Heart left ventricle (tissue), 16 donors: ENCODE results near the gene HOXC11. TPM values are rescaled to one million over a fixed set of nuclear protein-coding genes. Genes with fewer than 3 reads are reported as not detected.

Experiments used
- ATAC-seq, 4 donors: fragments of 200-7000 bp; cut with Tn5 transposase; one replicate each; pipeline ENCODE4 v1.9.1; 2020 to 2022; ENCODE audit warnings: moderate library complexity in 4 of 4, mild to moderate bottlenecking in 3 of 4, moderate number of reproducible peaks in 1 of 4
- DNase-seq, 5 donors: peaks; one replicate each; pipeline ENCODE4 v3.0.0-alpha.2; 2020
- H3K27ac ChIP-seq, 12 donors: fragments of 200-600 bp; sonication (generic) in 4 of 12; one replicate each; pipeline versions ENCODE4 v1.5.0 to v1.8.0; 2016 to 2022; ENCODE audit warnings: mild to moderate bottlenecking in 2 of 12
- H3K27me3 ChIP-seq, 9 donors: fragments of 200-600 bp; sonication (generic) in 2 of 9; one replicate each; pipeline versions ENCODE4 v1.5.1 to v1.8.0; 2016 to 2022; ENCODE audit warnings: mild to moderate bottlenecking in 3 of 9
- H3K36me3 ChIP-seq, 9 donors: fragments of 200-600 bp; sonication (generic) in 2 of 9; one replicate each; pipeline versions ENCODE4 v1.5.0 to v1.8.0; 2018 to 2022; ENCODE audit warnings: mild to moderate bottlenecking in 2 of 9
- H3K4me1 ChIP-seq, 12 donors: fragments of 200-600 bp; sonication (generic) in 4 of 12; one replicate each; pipeline versions ENCODE4 v1.5.0 to v1.8.0; 2016 to 2022; ENCODE audit warnings: mild to moderate bottlenecking in 3 of 12
- H3K4me3 ChIP-seq, 12 donors: fragments of 200-600 bp; sonication (generic) in 4 of 12; one replicate each; pipeline versions ENCODE4 v1.5.0 to v1.8.0; 2017 to 2022; ENCODE audit warnings: mild to moderate bottlenecking in 9 of 12, moderate library complexity in 4 of 12
- H3K9me3 ChIP-seq, 12 donors: fragments of 200-600 bp; sonication (generic) in 4 of 12; one replicate each; pipeline versions ENCODE4 v1.5.0 to v1.8.0; 2016 to 2022; ENCODE audit warnings: mild to moderate bottlenecking in 1 of 12
- CTCF ChIP-seq, 12 donors: fragments of 200-600 bp; sonication (generic) in 4 of 12; IDR thresholded peaks; one replicate each; pipeline versions ENCODE4 v1.5.0 to v1.8.0; 2018 to 2022; ENCODE audit warnings: antibody characterized with exemption in 12 of 12, mild to moderate bottlenecking in 5 of 12
- POLR2A ChIP-seq, 2 donors: fragments of 450-650 bp; IDR thresholded peaks; one replicate each; pipeline ENCODE4 v1.6.1; 2017; ENCODE audit warnings: antibody characterized with exemption in 2 of 2, mild to moderate bottlenecking in 2 of 2, moderate library complexity in 2 of 2
- WGBS, 4 donors: extraction: QIAGEN DNeasy Blood & Tissue Kit in 2 of 4; methylation state at CpG; one replicate each; pipeline versions ENCODE4 v1.1.5 to v1.1.7; 2013 to 2018; 5-methylcytosine and 5-hydroxymethylcytosine counted together
- intact Hi-C, 10 donors: fragments of 100-400 bp; cut with DNase I; formaldehyde crosslinking; loops; one replicate each; pipeline versions ENCODE4 v1.11.1 to v1.14.2; 2022
- polyA plus RNA-seq, 2 donors: library from polyadenylated mRNA; stranded (reverse); fragments of 200-250 nt; gene quantifications; one replicate each; pipeline ENCODE4 v1.2.3, GENCODE V29; 2013
- total RNA-seq, 9 donors: library from RNA; depleted of rRNA in 2 of 9; stranded (reverse); fragments of >200 nt in 2 of 9; fragmentation: NEBNext Ultra II Directional in 3 of 9; extraction: Animal tissue kit (Norgen Biotek cat#: 25700) in 3 of 9; gene quantifications; one replicate each; pipeline versions ENCODE4 v1.1.0 to v1.2.4, GENCODE V29; 2016 to 2023
- donor health status: ischemic (EF 13 %, LVEDD 7.1; RV severe dilation, severe dysfunction).
- donor health status: healthy with polysubstance abuse.
- donor health status: DM: no; HTN: yes; CAD: no.
- donor health status: DM: no; HTN: no; CAD: no.
- donor health status: ischemic (EF 25% LVEDD 6.9; RV normal size, moderate dysfunction).
- donor health status: ischemic (EF 25% LVEDD 5.7; RV mildly dilated, moderate dysfunction).
- donor health status: healthy.
- donor health status: DM: yes; HTN: yes; CAD: no.
- donor health status: ischemic (EF 35%, LVEDD 5.7; RV mildly dilated, moderate dysfunction).
- donor health status: nonischemic (EF 11% LVEDD 7.7; RV severe dilation, severe dysfunction).
- donor health status: DM: yes; HTN: yes; CAD: no.
- donor health status: PGD.
- donor health status: ischemic (EF 29% LVEDD 5.4; RV normal size, mild dysfunction).
- donor health status: nonischemic (EF 23%, LVEDD 6.1; RV moderate dilation, normal function).

Gene HOXC11
- total and polyA plus RNA-seq, 11 donors = not detected

DNA sequence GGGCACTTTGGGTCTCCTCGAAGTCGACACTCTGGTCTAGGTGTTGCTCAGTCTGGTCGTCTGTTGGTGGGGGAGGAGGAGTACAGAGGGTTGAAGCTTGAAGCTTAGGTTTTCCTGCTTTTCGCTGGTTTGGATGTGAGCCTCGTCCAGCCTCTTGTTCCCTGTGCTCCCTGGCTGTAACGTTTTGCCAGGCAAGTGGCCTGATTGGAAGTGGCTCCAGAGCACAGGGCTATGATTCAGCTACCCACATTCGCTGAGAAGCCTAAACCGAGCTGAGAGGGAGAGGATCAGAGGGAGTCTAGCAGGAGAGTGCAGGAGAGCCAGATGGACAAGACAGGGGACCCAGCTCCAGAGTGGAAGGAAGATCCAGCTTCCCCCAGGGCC, 18.1 kb downstream of the HOXC11 start:
- intact Hi-C loops = no loop called here
- no peak for DNase-seq

DNA sequence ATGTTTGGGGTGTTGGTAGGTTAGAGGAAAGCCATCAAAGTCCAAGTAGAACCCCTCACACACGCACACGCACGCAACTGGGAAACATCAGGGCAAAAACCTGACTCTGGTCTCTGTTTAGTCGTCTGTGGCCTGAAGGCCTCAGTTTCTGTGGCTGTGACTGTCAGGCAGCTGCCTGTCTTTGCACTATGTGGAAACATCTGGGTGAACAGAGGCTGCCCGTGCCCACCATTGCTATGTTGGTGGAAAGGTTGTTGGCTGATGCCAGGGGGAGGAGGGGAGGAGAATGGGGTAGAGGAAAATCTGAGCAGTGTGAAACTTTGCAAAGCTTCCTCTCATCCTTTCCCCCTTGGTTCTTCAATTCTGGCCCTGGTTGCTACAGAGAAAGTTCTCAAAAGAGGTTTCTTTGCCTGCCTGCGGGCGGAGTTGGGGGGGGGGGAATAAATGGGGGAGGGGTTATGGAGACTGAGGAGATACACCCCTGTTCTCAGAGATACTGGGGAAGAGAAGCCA, 19.5 kb downstream of the HOXC11 start:
- Histone ChIP-seq H3K27ac (no peak overlapping the region), H3K4me3 (no peak overlapping the region), H3K4me1 (peaks cover 0 to 40% (median 22%) of the 10 kb centered on the region in 12 donors), H3K9me3 (no peaks in the 10 kb centered on the region), H3K36me3 (no peaks in the 10 kb centered on the region), H3K27me3 (peaks cover 80 to 100% (median 99%) of the 10 kb centered on the region in 9 donors)
- ATAC-seq = no peak
- TF ChIP-seq CTCF (IDR thresholded peaks at IDR 0.05) (no peak), POLR2A (IDR thresholded peaks at IDR 0.05) (no peak)
- WGBS, 4 donors = 18 to 26% (median 24%) methylated on average over 7 of the region's 7 CpGs
- intact Hi-C loops = no loop called here
- DNase-seq = no peak

More for the DNA sequence above, 18.1 kb downstream of the HOXC11 start:
- TF ChIP-seq POLR2A (IDR thresholded peaks at IDR 0.05) (no peak), CTCF (IDR thresholded peaks at IDR 0.05) (no peak)
- 1 to 3% (median 3%) methylated on average over 6 to 8 of the region's 8 CpGs for WGBS, 4 donors
- Histone ChIP-seq H3K9me3 (no peaks in the 10 kb centered on the region), H3K27me3 (peaks cover 77 to 100% (median 99%) of the 10 kb centered on the region in 9 donors), H3K4me1 (peaks cover 0 to 37% (median 23%) of the 10 kb centered on the region in 12 donors), H3K36me3 (no peaks in the 10 kb centered on the region), H3K4me3 (no peak overlapping the region), H3K27ac (no peak overlapping the region)
- ATAC-seq = no peak

- Histone ChIP-seq H3K4me1 (peaks cover 0 to 43% (median 22%) of the 10 kb centered on the region in 12 donors), H3K4me3 (no peak overlapping the region), H3K9me3 (no peaks in the 10 kb centered on the region), H3K27ac (no peak overlapping the region), H3K27me3 (peaks cover 86 to 100% (median 99%) of the 10 kb centered on the region in 9 donors), H3K36me3 (no peaks in the 10 kb centered on the region)
- ATAC-seq = no peak
- TF ChIP-seq POLR2A (IDR thresholded peaks at IDR 0.05) (no peak), CTCF (IDR thresholded peaks at IDR 0.05) (no peak)
- DNase-seq = peak in 1 of 5 donors; percentile 9
- WGBS, 4 donors = 19 to 28% (median 22%) methylated on average over 18 of the region's 18 CpGs
- intact Hi-C loops = no loop called here
Observed at GRCh38 chr12:53993162-53994008, 20.5 kb downstream of the HOXC11 start.

DNA sequence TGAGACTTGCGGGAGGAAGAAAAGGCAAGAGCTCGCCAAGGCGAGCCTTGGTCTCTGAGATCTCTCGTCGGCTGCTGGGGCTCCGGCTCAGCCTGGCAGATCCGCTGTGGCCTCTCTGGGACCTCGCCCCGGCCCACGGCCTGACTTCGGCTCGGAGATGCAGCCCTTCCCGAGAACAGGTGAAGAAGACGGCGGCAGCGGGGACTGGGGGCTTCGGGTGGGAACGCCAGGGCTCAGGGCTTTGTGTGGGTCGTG, 21.0 kb downstream of the HOXC11 start:
- 4 to 7% (median 6%) methylated on average over 18 to 19 of the region's 19 CpGs for WGBS, 4 donors
- DNase-seq = peak in 1 of 5 donors; percentile 17
- ATAC-seq = no peak
- H3K36me3 ChIP-seq = no peaks in the 10 kb centered on the region
- peaks cover 0 to 42% (median 22%) of the 10 kb centered on the region in 12 donors for H3K4me1 ChIP-seq
- peaks cover 85 to 100% (median 99%) of the 10 kb centered on the region in 9 donors for H3K27me3 ChIP-seq
- no peak overlapping the region for H3K27ac ChIP-seq
- intact Hi-C loops = no loop called here
- TF ChIP-seq POLR2A (IDR thresholded peaks at IDR 0.05) = no peak
- H3K4me3 ChIP-seq = peak overlapping the region in 1 of 12 donors; percentile 6
- no peaks in the 10 kb centered on the region for H3K9me3 ChIP-seq
